AML-193 (cell line): ENCODE measurements around the gene PAXIP1.
"Not testable (repeated sequence)": the region's sequence is repeated elsewhere in the genome, so short reads cannot be mapped to it uniquely, and the experiment has no call there.

ENCODE experiments used
- DNase-seq, 2 experiments: peaks; one replicate each; lab custom pipeline; 2025; lab: John Stamatoyannopoulos, UW

The PAXIP1 gene

GRCh38 chr7:154946166-154946565 lies 56.8 kb downstream of the PAXIP1 start:
- DNase-seq: no peak

DNA sequence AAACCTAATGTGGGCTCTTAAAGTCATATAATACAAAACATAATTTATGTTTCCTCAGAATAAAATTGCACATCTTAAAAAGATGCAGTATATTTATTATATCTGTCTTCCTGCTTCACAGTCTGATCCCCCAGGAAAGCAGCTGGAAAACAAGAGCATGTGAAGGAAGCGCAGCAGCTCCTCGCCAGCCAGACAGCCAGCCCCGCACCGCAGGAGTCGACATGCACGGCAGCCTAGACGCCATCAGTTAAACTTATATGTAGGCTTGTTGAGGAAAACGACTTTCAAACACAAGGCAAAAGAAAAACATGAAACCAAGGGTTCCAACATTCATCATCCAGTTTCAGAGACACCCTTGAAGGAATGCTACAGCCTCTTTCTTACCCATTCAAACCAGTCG lies 59.0 kb downstream of the PAXIP1 start:
- DNase-seq: no peak

GRCh38 chr7:154942691-154943090 lies 60.2 kb downstream of the PAXIP1 start:
- DNase-seq: no peak

DNA sequence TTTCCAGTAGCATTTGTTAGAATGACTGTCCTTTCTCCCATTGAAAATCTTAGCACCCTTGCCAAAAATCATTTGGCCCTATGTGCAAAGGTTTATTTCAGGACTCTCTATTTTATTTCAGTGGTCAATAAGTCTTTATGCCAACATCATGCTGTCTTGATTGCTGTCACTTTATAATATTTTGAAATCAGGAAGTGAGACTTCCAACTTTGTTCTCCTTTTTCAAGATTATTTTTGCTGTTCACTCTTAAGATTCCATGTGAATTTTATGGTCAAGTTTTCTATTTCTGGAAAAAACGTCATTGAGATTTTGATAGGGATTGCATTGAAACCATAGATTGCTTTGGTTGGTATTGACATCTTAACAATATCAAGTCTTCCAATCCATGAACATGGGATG lies 65.1 kb downstream of the PAXIP1 start:
- peak; percentile 23 to 34 for DNase-seq

GRCh38 chr7:154934353-154934952 lies 68.5 kb downstream of the PAXIP1 start:
- DNase-seq: not testable (repeated sequence)

DNA sequence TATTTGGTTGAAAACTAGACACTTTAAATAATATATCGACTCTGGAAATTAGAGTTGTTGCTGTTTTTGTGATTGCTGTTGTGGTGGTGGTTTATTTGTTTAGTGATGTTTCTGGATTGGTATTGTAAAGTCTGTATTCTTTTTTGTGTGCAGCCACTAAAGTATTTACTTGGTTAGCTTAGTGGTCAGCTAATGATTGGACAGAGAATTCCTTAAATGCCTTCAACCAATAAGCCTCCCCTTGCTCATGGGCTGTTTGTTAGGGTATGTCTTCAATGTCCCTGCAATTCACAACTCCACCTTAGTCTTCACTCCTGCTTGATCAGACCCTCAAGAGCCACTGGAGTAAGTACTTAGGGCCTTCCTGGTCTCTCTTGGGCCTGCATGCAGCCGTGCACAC lies 71.0 kb downstream of the PAXIP1 start:
- no peak for DNase-seq

- no peak for DNase-seq
Measured at GRCh38 chr7:154929006-154929726, 73.8 kb downstream of the PAXIP1 start.

GRCh38 chr7:154928136-154929005 lies 74.6 kb downstream of the PAXIP1 start:
- DNase-seq: peak; percentile 93

- DNase-seq: peak; percentile 74 to 80
Measured at GRCh38 chr7:154927624-154928125, 75.2 kb downstream of the PAXIP1 start.

GRCh38 chr7:154922472-154922871 lies 80.5 kb downstream of the PAXIP1 start:
- not testable (repeated sequence) for DNase-seq

DNA sequence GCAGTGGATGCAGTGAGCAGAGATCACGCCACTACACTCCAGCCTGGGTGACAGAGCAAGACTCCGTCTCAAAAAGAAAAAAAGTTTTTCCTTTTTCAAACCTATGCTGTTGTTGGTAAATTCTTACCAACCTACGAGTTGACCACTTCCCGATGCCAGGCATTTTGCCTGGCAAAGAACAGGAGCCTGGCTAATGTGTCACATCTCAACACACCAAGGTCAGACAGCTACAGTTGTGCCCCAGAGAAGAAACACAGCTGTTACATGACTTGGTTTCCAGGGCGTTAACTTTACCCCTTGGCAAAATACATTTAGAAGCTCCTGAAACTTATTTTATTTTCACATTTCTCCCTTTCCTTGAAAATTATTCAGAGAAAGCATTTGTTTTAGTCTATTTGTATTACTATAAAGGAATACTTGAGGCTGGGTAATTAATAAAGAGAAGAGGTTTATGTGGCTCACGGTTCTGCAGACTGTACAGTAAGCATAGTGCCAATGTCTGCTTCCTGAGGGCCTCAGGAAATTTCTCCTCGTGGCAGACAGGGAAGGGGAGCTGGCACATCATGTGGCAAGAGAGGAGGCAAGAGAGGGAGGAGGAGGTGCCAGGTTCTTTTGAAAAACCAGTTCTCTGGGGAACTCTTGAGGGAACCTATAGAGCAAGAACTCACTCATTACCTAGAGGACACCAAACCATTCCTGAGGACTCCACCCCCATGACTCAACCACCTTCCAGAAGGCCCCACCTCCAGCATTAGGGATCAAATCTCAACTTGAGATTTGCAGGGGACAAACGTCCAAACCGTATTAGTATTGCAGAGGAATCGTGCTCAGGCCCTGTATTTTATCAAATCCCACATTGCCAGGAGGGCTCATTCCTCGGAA lies 83.3 kb downstream of the PAXIP1 start:
- no peak for DNase-seq

DNA sequence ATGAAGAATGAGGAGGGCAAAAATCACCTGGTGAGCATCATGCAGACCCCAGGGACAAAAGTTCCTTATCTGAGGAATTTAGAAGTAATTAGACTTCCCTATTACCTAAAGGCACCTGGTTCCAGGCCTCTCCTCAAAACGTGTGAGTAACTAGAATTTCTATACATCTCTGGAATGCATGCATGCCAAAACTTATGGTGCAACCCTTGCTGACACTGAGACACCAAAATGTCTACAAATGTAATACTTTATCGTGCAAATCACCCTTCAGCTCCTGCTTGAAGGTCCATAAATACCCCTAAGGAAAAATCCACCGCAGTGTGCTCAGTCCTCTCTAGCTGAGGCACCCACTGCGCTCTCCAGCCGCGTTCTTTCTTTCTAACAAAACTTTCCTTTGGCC lies 84.2 kb downstream of the PAXIP1 start:
- DNase-seq: no peak

DNA sequence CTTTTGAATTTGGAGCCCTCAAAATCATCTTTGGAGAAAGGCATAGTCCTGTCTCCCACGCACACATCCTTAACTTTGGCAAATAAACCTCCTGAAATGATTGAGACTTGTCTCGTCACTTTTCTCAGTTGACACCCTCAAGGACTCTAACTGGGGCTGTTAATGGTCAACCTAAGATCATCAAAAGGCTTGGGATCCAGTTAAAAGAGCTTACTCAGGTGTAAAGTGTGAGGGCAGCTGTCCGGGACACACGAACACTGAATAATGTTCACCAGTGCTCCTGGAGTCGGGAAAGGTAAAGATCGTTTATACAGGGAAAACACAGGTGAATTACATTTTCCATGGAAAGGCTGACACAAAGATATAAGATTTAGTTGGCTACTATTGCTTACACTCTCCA lies 84.7 kb downstream of the PAXIP1 start:
- no peak for DNase-seq

DNA sequence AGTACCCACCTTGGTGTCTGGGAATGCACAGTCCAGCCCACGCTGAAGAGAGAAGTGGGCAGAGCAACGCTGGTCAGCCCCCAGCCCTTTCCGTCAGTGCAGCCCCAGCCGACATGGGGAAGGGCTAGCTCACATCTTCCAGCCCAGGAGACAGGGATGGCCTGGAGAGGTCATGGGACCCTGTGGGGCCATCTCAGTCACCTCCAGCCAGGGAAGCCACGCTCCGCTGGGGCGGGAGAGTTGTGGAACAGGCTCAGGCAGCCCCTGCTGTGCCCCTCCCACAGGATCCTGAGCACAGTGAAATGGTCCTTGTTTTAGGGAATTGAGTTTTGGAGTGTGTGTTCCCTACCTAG lies 85.1 kb downstream of the PAXIP1 start:
- DNase-seq: no peak

- DNase-seq: no peak
Measured at GRCh38 chr7:154916856-154917807, 85.8 kb downstream of the PAXIP1 start.

- DNase-seq: no peak
Measured at GRCh38 chr7:154916381-154916780, 86.5 kb downstream of the PAXIP1 start.

DNA sequence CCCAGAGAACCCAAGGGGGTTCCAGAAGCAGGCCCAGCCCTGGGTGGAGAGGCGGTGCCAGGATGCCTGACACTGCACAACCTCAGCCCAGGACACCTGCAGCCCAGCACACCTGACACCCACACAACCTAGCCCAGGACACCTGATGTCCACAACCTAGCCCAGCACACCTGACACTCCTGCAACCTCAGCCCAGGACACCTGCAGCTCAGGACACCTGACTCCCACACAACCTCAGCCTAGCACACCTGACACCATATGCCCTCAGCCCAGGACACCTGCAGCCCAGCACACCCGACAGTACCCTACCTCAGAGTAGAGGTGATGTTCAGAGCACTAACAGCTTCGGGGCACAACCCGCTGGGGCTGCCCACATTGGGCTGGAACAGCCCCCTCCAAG lies 87.3 kb downstream of the PAXIP1 start:
- no peak for DNase-seq

- no peak for DNase-seq
Measured at GRCh38 chr7:154914996-154915380, 87.9 kb downstream of the PAXIP1 start.

GRCh38 chr7:154914308-154914995 lies 88.5 kb downstream of the PAXIP1 start:
- no peak for DNase-seq
